Natural killer cell (primary cell): ENCODE measurements around the gene RYK. TPM values are rescaled to one million over a fixed set of nuclear protein-coding genes. Genes with fewer than 3 reads are reported as not detected.

Source experiments
- ATAC-seq, 3 donors: fragments of 150-1000 bp in 2 of 3; fragments of 200-7000 bp in 1 of 3; cut with Tn5 transposase; 1 replicate in 1 of 3; 2 replicates in 2 of 3; pipeline ENCODE4 v1.10.0; 2021; ENCODE audit warnings: mild to moderate bottlenecking in 2 of 3, moderate library complexity in 2 of 3
- DNase-seq, 2 donors: peaks; one replicate each; pipeline versions ENCODE4 v3.0.0 to v3.0.0-alpha.2; 2013 to 2021; ENCODE audit warnings: mixed read lengths in 1 of 2
- H3K27ac ChIP-seq: one replicate; pipeline ENCODE4 v1.5.1; 2013; ENCODE audit warnings: mild to moderate bottlenecking, low read length
- H3K27me3 ChIP-seq: one replicate; pipeline ENCODE4 v1.6.1; 2013; ENCODE audit warnings: low read length; ENCODE audit not compliant: control insufficient read depth, insufficient read depth
- H3K36me3 ChIP-seq: one replicate; pipeline ENCODE4 v1.6.1; 2013; ENCODE audit warnings: low read length; ENCODE audit not compliant: control insufficient read depth, insufficient read depth
- H3K4me1 ChIP-seq: one replicate; pipeline ENCODE4 v1.6.1; 2013; ENCODE audit warnings: low read length; ENCODE audit not compliant: control insufficient read depth, insufficient read depth
- H3K4me3 ChIP-seq: one replicate; pipeline ENCODE4 v1.5.1; 2013; ENCODE audit warnings: low read length
- H3K9me3 ChIP-seq: one replicate; pipeline ENCODE4 v1.6.1; 2013; ENCODE audit warnings: low read length; ENCODE audit not compliant: control insufficient read depth, insufficient read depth
- H3K27ac Mint-ChIP-seq, 2 donors: one replicate each; pipeline ENCODE4 v1.8.0; 2022; ENCODE audit warnings: mild to moderate bottlenecking in 2 of 2, mixed read lengths in 2 of 2, moderate library complexity in 1 of 2
- H3K27me3 Mint-ChIP-seq, 2 donors: one replicate each; pipeline ENCODE4 v1.8.0; 2022; ENCODE audit warnings: low read depth in 2 of 2, mixed read lengths in 2 of 2
- H3K36me3 Mint-ChIP-seq: one replicate; pipeline ENCODE4 v1.8.0; 2022; ENCODE audit warnings: mixed read lengths
- H3K4me1 Mint-ChIP-seq, 2 donors: one replicate each; pipeline ENCODE4 v1.8.0; 2022; ENCODE audit warnings: mixed read lengths in 2 of 2
- H3K4me3 Mint-ChIP-seq: one replicate; pipeline ENCODE4 v1.8.0; 2022; ENCODE audit warnings: mild to moderate bottlenecking, moderate library complexity, mixed read lengths
- H3K9me3 Mint-ChIP-seq, 2 donors: one replicate each; pipeline ENCODE4 v1.8.0; 2022; ENCODE audit warnings: mixed read lengths in 2 of 2
- WGBS: methylation state at CpG from one replicate; pipeline ENCODE4 v1.1.7; 2013; ENCODE audit warnings: missing lambda C conversion rate; ENCODE audit not compliant: insufficient coverage; 5-methylcytosine and 5-hydroxymethylcytosine counted together
- intact Hi-C: fragments of 100-400 bp; cut with micrococcal nuclease; formaldehyde crosslinking; loops from one replicate; pipeline ENCODE4 v1.14.2; 2022
- total RNA-seq, 4 donors: library from RNA; stranded (reverse); fragments of 120-200 nt in 1 of 4; gene quantifications; one replicate each; pipeline versions ENCODE4 v1.2.3 to v1.2.4, GENCODE V29; 2013 to 2022
- TF ChIP-seq, protein P1 (sequence below): fragments of 200-600 bp; IDR thresholded peaks from one replicate; pipeline ENCODE4 v1.8.0; 2022; ENCODE audit warnings: antibody characterized with exemption

RYK gene
- total RNA-seq, 3 donors from 2014 or later (not counting 1 experiment from before 2014, with no cell fraction given), result 56.7 to 69.5 (median 56.8) TPM

DNA sequence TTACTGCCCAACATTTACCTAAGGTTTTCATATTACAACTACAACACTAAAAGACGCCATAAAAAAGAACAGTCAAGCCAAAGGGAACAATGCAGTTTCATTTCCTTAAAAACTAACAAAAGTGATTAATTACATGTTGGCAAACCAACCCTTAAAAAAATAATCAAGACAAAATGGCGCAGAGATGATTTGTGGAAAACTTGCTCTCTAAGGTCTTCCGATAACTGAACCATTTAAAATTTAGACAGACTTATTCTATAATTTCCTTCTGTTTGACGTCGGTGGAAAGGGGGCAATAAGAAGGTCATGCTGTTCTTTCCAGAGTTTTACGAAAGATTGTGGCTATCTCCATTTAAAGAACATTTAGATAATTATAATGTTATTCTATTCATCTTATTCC is 87.6 kb downstream of the RYK start:
- TF ChIP-seq, protein P1, sequence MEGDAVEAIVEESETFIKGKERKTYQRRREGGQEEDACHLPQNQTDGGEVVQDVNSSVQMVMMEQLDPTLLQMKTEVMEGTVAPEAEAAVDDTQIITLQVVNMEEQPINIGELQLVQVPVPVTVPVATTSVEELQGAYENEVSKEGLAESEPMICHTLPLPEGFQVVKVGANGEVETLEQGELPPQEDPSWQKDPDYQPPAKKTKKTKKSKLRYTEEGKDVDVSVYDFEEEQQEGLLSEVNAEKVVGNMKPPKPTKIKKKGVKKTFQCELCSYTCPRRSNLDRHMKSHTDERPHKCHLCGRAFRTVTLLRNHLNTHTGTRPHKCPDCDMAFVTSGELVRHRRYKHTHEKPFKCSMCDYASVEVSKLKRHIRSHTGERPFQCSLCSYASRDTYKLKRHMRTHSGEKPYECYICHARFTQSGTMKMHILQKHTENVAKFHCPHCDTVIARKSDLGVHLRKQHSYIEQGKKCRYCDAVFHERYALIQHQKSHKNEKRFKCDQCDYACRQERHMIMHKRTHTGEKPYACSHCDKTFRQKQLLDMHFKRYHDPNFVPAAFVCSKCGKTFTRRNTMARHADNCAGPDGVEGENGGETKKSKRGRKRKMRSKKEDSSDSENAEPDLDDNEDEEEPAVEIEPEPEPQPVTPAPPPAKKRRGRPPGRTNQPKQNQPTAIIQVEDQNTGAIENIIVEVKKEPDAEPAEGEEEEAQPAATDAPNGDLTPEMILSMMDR, result no peak

GRCh38 chr3:134161898-134162615 is 88.6 kb downstream of the RYK start:
- peaks cover 22% of the 10 kb centered on the region for H3K36me3 ChIP-seq
- H3K4me3 Mint-ChIP-seq, result no peak overlapping the region
- peaks cover 18% of the 10 kb centered on the region for H3K36me3 Mint-ChIP-seq

More for the DNA sequence above, 87.6 kb downstream of the RYK start:
- Histone ChIP-seq H3K27ac (no peak overlapping the region), H3K9me3 (no peaks in the 10 kb centered on the region), H3K27me3 (no peaks in the 10 kb centered on the region), H3K4me3 (no peak overlapping the region), H3K4me1 (no peaks in the 10 kb centered on the region), H3K36me3 (peaks cover 14% of the 10 kb centered on the region)
- no peaks in the 10 kb centered on the region for H3K4me1 Mint-ChIP-seq
- no peak for ATAC-seq
- peaks cover 14% of the 10 kb centered on the region for H3K36me3 Mint-ChIP-seq
- peaks cover 0 to 2% of the 10 kb centered on the region in 2 donors for H3K9me3 Mint-ChIP-seq
- H3K27ac Mint-ChIP-seq, result no peak overlapping the region
- H3K27me3 Mint-ChIP-seq, result no peaks in the 10 kb centered on the region
- intact Hi-C loops, result no loop called here
- 88% methylated on average over 3 of the region's 6 CpGs for WGBS
- no peak for DNase-seq
- no peak overlapping the region for H3K4me3 Mint-ChIP-seq

GRCh38 chr3:134155446-134155845 is 95.2 kb downstream of the RYK start:
- Mint-ChIP-seq H3K4me1 (no peaks in the 10 kb centered on the region), H3K4me3 (no peak overlapping the region), H3K9me3 (no peaks in the 10 kb centered on the region), H3K36me3 (peaks cover 33% of the 10 kb centered on the region), H3K27me3 (no peaks in the 10 kb centered on the region), H3K27ac (no peak overlapping the region)
- Histone ChIP-seq H3K36me3 (peaks cover 58% of the 10 kb centered on the region), H3K4me1 (no peaks in the 10 kb centered on the region), H3K9me3 (no peaks in the 10 kb centered on the region), H3K27ac (no peak overlapping the region), H3K27me3 (no peaks in the 10 kb centered on the region), H3K4me3 (no peak overlapping the region)
- TF ChIP-seq, protein P1, result no peak
- no peak for ATAC-seq
- DNase-seq, result no peak
- intact Hi-C loops, result no loop called here
- WGBS, result 76% methylated on average over 2 of the region's 2 CpGs

More at GRCh38 chr3:134161898-134162615, 88.6 kb downstream of the RYK start:
- Mint-ChIP-seq H3K4me1 (no peaks in the 10 kb centered on the region), H3K27me3 (no peaks in the 10 kb centered on the region), H3K9me3 (no peaks in the 10 kb centered on the region), H3K27ac (no peak overlapping the region)
- 87% methylated on average over 6 of the region's 9 CpGs for WGBS
- no peaks in the 10 kb centered on the region for H3K27me3 ChIP-seq
- H3K9me3 ChIP-seq, result no peaks in the 10 kb centered on the region
- ATAC-seq, result no peak
- no peak for DNase-seq
- no peak overlapping the region for H3K27ac ChIP-seq
- TF ChIP-seq, protein P1, result no peak
- no peaks in the 10 kb centered on the region for H3K4me1 ChIP-seq
- H3K4me3 ChIP-seq, result no peak overlapping the region
- intact Hi-C loops, result no loop called here

GRCh38 chr3:134153761-134154160 is 96.9 kb downstream of the RYK start:
- H3K27me3 Mint-ChIP-seq, result no peaks in the 10 kb centered on the region
- no peaks in the 10 kb centered on the region for H3K9me3 Mint-ChIP-seq
- peaks cover 33% of the 10 kb centered on the region for H3K36me3 Mint-ChIP-seq
- TF ChIP-seq, protein P1, result no peak
- no peak for ATAC-seq
- intact Hi-C loops, result no loop called here
- H3K27ac Mint-ChIP-seq, result no peak overlapping the region
- H3K9me3 ChIP-seq, result no peaks in the 10 kb centered on the region
- peaks cover 50% of the 10 kb centered on the region for H3K36me3 ChIP-seq
- H3K27ac ChIP-seq, result no peak overlapping the region
- WGBS, result 96% methylated on average over 13 of the region's 13 CpGs
- no peak overlapping the region for H3K4me3 Mint-ChIP-seq
- H3K4me1 ChIP-seq, result no peaks in the 10 kb centered on the region
- H3K4me3 ChIP-seq, result no peak overlapping the region
- DNase-seq, result no peak
- no peaks in the 10 kb centered on the region for H3K27me3 ChIP-seq
- no peaks in the 10 kb centered on the region for H3K4me1 Mint-ChIP-seq
